GM21526 (cell line): Measurements from ENCODE around the gene RBL2.
"Not testable (repeated sequence)": the region's sequence is repeated elsewhere in the genome, so short reads cannot be mapped to it uniquely, and the experiment has no call there.

Source experiments
- ATAC-seq: cut with Tn5 transposase; IDR thresholded peaks from one replicate; pipeline ENCODE4 v1.9.1; 2021; ENCODE audit warnings: moderate library complexity; ENCODE audit not compliant: unreplicated experiment, low FRiP score

RBL2 gene

GRCh38 chr16:53503270-53503923, 69.1 kb downstream of the RBL2 start:
- ATAC-seq: peak; percentile 93

GRCh38 chr16:53503991-53504663, 69.9 kb downstream of the RBL2 start:
- ATAC-seq: no peak

- no peak for ATAC-seq
Observed at GRCh38 chr16:53504665-53505064, 70.4 kb downstream of the RBL2 start.

- ATAC-seq: no peak
Observed at GRCh38 chr16:53506254-53506653, 72.0 kb downstream of the RBL2 start.

- no peak for ATAC-seq
Observed at GRCh38 chr16:53507464-53508179, 73.4 kb downstream of the RBL2 start.

- no peak for ATAC-seq
Observed at GRCh38 chr16:53509906-53510703, 75.8 kb downstream of the RBL2 start.

GRCh38 chr16:53510704-53511070, 76.4 kb downstream of the RBL2 start:
- no peak for ATAC-seq

GRCh38 chr16:53511084-53511402, 76.8 kb downstream of the RBL2 start:
- no peak for ATAC-seq

GRCh38 chr16:53511403-53512280, 77.4 kb downstream of the RBL2 start:
- no peak for ATAC-seq

GRCh38 chr16:53512795-53513194, 78.5 kb downstream of the RBL2 start:
- not testable (repeated sequence) for ATAC-seq

GRCh38 chr16:53515259-53515658, 81.0 kb downstream of the RBL2 start:
- ATAC-seq: no peak

GRCh38 chr16:53515811-53516210, 81.5 kb downstream of the RBL2 start:
- no peak for ATAC-seq

- no peak for ATAC-seq
Observed at GRCh38 chr16:53517851-53518250, 83.6 kb downstream of the RBL2 start.

- ATAC-seq: peak; percentile 96
Observed at GRCh38 chr16:53518550-53519416, 84.5 kb downstream of the RBL2 start.

GRCh38 chr16:53519417-53520091, 85.3 kb downstream of the RBL2 start:
- ATAC-seq: no peak

GRCh38 chr16:53523126-53523804, 89.0 kb downstream of the RBL2 start:
- ATAC-seq: no peak

GRCh38 chr16:53523971-53524548, 89.8 kb downstream of the RBL2 start:
- no peak for ATAC-seq

- ATAC-seq: no peak
Observed at GRCh38 chr16:53528797-53529196, 94.5 kb downstream of the RBL2 start.
